HL-60 (cell line): ENCODE measurements around the gene ZNF638.

ENCODE experiments used
- DNase-seq, 2 experiments: peaks; one replicate each; pipeline ENCODE4 v3.0.0-alpha.2; 2010 to 2020; ENCODE audit warnings: low read depth in 1 of 2, low spot score in 1 of 2
- H3K27ac ChIP-seq: fragments of 250-450 bp; sonication (Bioruptor Pico); replicated peaks from 2 replicates; pipeline ENCODE4 v1.5.1; 2020; ENCODE audit warnings: mild to moderate bottlenecking, moderate library complexity
- H3K27me3 ChIP-seq: fragments of 250-450 bp; sonication (Bioruptor Pico); 2 replicates; pipeline ENCODE4 v1.5.1; 2021; ENCODE audit warnings: mild to moderate bottlenecking, moderate library complexity; ENCODE audit not compliant: insufficient read depth, poor library complexity, severe bottlenecking
- H3K4me3 ChIP-seq: replicated peaks from 2 replicates; pipeline ENCODE4 v1.5.1; 2011; ENCODE audit warnings: mild to moderate bottlenecking, control low read depth, low read length; ENCODE audit not compliant: insufficient read depth
- CTCF ChIP-seq: IDR thresholded peaks from one replicate; pipeline ENCODE4 v1.5.1; 2011; ENCODE audit warnings: low read length, control low read depth, inconsistent platforms; ENCODE audit not compliant: insufficient read depth
- GABPA ChIP-seq: IDR thresholded peaks from 2 replicates; pipeline ENCODE4 v1.6.1; 2012; ENCODE audit warnings: low read depth
- POLR2AphosphoS5 ChIP-seq: IDR thresholded peaks from 2 replicates; pipeline ENCODE4 v1.6.1; 2012; ENCODE audit warnings: low read depth
- REST ChIP-seq: IDR thresholded peaks from 2 replicates; pipeline ENCODE4 v1.6.1; 2012; ENCODE audit warnings: low read depth; ENCODE audit not compliant: insufficient replicate concordance
- SPI1 ChIP-seq: IDR thresholded peaks from 2 replicates; pipeline ENCODE4 v1.6.1; 2012; ENCODE audit warnings: low read depth, mild to moderate bottlenecking, borderline replicate concordance

The ZNF638 gene

GRCh38 chr2:71388214-71388613 lies 56.6 kb downstream of the ZNF638 start:
- Histone ChIP-seq H3K27me3 (no peaks in the 10 kb centered on the region), H3K27ac (no peak overlapping the region), H3K4me3 (no peak overlapping the region)
- no peak for DNase-seq
- no peak for TF ChIP-seq CTCF
- TF ChIP-seq GABPA = no peak
- TF ChIP-seq POLR2AphosphoS5 = no peak
- TF ChIP-seq REST = no peak
- TF ChIP-seq SPI1 = no peak

- Histone ChIP-seq H3K27ac (no peak overlapping the region), H3K4me3 (no peak overlapping the region), H3K27me3 (no peaks in the 10 kb centered on the region)
- DNase-seq = no peak
- TF ChIP-seq CTCF (no peak), SPI1 (no peak), REST (no peak), GABPA (no peak), POLR2AphosphoS5 (no peak; the same call in 1 of the 2 replicates)
These were observed 57.9 kb downstream of the ZNF638 start for GRCh38 chr2:71389384-71390072.

- no peak overlapping the region for H3K27ac ChIP-seq
- TF ChIP-seq CTCF (no peak), POLR2AphosphoS5 (no peak), GABPA (no peak), REST (no peak), SPI1 (no peak)
- no peak overlapping the region for H3K4me3 ChIP-seq
- DNase-seq = no peak
- no peaks in the 10 kb centered on the region for H3K27me3 ChIP-seq
These were observed 61.6 kb downstream of the ZNF638 start for GRCh38 chr2:71393216-71393615.
